Daoy (cell line): Measurements from ENCODE around the gene TMEM170B. TPM values are rescaled to one million over a fixed set of nuclear protein-coding genes. Genes with fewer than 3 reads are reported as not detected.

ENCODE experiments used
- DNase-seq: peaks from one replicate; pipeline ENCODE4 v3.0.0-alpha.2; 2015; ENCODE audit warnings: low read depth
- total RNA-seq: library from RNA; depleted of rRNA; stranded (reverse); fragments of >200 nt; shearing (Covaris generic); gene quantifications from 2 replicates; pipeline ENCODE4 v1.2.3, GENCODE V29; 2014; rRNA removed

The TMEM170B gene, protein sequence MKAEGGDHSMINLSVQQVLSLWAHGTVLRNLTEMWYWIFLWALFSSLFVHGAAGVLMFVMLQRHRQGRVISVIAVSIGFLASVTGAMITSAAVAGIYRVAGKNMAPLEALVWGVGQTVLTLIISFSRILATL
- total RNA-seq, result 5.2 and 5.8 TPM in 2 replicates

DNA sequence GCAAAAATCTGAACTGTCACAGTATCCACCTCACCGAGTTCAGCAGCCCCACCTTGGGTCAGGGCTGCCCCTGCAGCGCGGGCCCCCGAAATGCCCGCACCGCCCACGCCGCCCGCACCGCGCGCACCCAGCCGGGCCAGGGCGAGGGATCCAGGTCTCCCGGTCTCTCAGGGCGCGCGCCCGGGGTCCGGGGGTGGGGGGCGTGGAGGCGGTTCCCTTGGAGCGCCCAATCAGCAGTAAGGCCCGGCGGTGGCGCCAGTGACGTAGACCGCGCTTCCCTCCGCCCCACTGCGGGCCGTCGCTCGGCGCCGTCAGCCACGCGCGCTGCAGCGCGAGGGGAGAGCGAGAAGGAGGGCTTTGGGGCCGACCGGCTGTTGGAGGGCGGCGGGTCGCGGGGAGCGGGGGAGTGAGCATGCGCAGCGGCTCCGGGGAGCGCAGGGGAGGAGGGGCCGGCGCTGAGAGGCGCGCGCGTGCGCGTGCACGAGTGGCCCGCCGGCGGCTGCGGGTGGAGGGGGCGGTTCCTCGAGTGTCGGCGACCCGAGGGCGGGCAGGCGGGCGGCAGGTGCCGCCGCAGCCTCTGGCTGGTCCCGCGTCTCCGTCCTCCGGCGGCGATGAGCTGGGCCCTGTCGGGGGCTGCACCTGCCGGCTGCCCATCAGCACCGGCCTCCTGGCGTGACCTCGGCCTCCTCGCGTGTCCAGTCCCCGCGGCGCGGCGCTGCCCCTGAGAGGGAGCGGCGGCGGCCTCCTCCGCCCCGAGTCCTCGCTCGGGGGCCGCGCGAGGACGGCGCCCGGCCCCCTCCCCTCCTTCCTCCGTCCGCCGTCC is at the start of gene TMEM170B:
TMEM170B (plus strand) TSS at position 521 of the 823 bp plus-strand sequence. CDS start 529 bp downstream, outside the sequence.
- peak; percentile 99 for DNase-seq

DNA sequence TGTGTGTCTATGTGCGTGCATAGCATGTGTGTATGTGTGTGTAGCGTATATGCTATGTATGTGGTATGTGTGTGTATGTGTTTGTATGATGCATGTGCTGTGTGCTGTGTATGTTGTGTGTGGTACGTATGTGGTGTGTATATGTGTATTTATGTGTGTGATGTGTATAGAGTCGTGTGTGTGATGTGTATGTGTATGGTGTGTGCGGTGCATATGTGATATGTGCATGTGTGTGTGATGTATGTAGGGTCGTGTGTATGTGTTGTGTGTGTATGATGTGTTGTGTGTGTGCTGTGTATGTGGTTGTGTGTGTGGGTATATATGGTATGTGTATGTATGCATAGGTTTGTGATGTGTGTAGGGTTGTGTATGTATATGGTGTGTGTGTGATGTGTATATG is 46.6 kb upstream of the TMEM170B start:
- no peak for DNase-seq

DNA sequence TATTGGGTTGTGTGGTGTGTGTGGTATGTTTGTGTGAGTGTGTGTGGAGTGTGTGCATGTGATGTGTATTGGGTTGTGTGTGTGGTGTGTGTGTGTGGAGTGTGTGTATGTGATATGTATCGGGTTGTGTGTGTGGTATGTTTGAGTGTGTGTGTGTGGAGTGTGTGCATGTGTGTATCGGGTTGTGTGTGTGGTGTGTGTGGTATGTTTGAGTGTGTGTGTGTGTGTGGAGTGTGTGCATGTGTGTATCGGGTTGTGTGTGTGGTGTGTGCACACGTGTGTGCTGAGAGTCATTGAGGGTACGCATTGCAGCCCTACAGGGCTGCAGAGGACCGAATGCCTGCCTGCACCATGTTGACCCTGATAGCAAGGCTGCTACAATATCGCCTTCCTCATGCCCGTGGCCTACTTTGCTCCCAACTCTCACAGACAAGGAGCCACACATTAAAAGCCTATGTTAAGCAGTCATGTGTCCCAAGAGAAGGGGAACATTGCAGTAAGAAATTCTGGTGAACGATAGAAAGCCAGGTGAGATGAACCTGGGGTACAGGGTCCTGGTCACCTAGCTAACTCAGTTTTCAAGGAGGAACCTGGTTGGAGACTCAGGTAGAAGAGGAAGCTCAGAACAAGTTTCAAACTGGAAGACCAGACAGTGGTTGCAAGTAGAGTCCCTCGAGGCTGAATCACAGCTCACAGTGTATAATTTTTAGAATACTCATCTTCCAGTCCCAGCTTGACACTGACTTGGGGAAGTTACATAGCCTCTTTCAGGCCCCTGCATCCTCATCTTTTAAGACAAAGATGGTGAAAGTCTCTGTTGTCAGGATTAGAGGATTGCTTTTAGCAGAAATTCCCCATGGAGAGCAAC is 45.7 kb upstream of the TMEM170B start:
- no peak for DNase-seq

DNA sequence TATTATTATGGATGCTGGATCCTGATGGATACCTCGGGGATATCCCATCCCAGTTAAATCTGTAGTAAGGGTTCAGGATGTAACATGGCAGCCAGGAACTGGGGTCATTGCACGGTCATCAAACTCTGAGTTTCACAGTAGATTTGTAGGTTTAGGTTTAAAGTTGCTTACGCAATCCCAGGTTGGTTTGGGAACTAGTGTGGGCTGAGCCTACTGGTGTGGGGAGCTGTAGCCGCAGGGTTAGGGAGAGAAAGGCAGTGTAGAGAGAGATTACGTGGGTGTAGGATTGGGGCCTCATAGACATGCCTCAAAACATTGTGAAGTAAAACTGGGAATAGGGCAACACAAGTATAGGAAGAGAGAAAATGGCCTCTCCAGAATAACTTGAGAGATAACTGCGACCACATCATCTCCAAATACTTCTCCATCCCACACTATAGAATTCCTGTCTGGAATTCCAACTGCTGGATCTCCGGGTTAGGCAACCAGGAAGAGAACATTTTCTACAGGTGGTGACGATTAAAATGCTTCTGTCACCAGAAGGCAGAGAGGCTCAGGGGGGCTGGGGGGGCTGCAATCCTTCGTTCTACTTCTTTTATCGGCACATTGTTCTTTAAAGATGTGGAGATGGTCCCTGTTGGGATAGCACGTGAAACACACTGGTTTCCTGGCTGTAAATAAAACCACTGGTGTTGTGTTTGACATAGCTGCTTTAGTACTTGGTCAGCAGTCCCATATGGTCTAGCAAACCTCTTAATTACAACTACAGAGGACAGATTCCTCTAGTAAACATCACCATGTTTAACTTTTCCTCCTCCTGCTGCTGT is 44.9 kb upstream of the TMEM170B start:
- no peak for DNase-seq

DNA sequence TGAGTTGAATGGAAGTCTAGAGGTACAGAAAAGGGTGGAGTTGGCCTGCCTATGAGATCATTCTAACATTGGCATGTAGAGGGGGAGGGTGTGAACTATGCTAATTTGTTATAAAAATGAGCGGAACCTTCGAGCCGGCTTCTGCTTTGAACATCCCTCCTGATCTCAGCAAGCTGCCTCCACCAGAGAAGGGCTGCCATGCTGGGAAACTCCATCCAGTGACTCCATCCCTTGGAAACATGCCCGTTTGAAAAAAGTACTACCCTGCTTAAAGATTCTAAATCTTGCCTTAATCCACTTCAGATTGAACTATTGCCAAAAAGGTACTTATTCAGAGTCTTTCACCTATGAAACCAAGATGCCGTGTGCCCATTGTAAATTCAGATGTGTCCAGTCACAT is 43.6 kb upstream of the TMEM170B start:
- peak; percentile 64 for DNase-seq

DNA sequence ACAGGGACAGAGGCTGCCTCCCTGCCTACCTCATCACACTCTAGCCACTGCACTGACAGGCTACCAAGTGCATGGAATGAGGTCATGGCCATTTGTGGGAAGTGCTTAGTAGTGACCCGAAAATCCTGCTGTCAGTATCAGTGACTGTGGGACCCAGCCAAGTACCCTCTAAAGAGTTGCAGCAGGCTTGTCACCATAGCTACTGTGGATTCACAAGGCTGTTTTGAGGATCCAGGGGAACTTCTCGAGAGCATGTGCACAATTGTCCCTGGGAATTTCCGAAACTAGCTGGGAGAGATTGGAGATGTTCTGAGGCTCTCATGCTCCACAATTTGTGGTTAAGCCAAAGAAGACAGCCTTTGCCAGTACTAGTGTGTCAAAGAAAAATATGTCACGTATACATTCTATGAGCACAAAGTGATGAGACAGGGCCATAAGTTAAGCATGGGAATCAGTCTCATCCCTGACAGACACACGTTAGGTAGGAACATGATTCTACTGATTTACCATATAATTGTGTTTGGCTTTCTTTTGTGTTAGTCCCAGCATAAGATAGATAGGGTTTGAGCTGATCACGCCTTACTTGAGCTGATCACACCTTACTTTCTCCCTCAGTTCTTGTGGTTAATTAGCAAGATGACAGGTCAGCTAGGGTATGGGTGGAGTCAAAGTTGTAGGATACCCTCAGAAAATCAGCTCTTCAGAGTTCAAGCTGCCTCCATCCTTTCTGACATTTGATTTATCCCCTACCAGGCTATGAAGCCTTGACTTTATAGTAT is 42.6 kb upstream of the TMEM170B start:
- peak; percentile 64 for DNase-seq

DNA sequence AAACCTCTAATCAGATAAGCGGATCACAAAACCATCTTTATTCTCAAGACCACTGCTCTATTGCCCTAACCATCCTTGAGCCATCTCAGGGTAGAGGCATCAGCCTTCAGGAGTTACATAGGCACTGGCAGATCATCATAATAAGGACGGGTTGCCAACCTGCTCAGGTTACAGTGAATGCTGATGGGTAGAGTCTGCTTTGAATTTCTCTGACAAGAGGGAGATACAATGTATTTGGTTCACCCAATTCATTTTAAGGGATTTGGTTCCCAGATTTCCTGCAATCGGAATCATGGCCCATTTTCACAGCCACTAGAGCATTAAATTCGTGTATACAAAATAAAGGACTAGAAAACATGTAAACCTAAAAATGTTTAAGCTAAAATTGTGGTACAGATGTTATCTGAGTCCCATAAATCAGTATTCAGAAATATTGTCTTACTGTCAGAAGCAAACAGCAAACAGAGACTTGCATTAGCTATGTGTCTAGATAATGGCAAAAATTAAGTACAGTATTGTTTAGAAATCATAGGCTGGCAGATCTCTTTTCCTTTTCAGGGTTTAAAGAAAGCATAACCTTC is 41.9 kb upstream of the TMEM170B start:
- no peak for DNase-seq

DNA sequence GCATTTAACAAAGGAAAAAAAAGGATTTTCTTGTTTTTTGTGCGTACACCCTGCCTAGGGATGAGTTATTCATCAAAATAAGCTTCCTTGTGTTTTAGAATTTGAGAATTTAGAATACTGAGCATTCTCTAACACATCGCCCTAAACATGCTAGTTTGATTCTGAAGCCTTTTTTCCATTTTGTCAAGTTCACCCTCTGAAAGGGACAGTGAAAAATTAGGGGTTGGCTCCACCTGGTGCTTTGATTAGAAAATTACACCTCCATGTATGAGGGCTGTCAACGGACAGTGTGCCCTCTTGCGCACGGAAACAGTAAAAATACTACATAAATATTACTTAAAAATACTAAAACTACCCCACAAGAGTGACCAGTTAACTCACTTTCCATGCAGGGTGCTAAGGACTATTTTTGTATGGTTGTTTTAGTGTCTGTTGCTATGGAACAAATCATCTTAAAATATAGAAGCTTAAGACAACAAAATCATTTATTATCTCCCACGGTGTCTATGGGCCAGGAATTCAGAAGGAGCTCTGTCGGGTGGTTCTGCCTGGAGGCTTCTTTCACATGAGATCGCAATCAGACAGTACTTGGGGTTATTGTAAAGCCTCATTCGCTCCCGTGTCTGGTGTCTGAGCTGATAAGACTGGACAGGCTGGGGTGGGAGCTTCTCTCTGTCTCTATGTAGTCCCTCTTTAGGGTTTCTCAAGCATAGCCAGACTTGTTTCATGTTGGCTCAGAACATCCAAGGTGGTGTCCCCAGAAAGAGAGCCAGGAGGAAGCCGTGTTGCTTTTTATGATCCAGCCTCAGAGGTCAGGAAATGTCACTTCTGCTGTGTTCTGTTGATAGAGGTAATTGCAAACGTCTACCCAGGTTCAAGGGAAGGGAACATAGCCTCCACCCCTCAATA is 41.1 kb upstream of the TMEM170B start:
- DNase-seq, result peak; percentile 86

DNA sequence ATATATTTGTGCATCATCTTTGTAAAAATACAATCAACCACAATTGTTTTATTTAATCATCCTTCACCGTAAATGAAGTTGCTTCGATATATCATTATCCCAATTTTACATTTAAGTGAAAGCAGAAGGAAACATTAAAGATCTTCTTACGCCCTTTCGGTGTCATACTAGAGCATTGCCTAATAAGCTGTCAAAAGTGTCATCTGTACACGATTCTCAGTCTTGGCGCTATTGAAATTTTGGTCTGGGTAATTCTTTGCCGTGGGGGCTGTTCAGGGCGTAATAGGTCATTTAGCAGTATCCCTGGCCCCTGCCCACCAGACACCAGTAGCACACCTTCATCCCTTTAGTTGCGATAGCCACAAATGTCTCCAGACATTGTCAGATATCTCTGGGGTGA is 40.4 kb upstream of the TMEM170B start:
- no peak for DNase-seq

DNA sequence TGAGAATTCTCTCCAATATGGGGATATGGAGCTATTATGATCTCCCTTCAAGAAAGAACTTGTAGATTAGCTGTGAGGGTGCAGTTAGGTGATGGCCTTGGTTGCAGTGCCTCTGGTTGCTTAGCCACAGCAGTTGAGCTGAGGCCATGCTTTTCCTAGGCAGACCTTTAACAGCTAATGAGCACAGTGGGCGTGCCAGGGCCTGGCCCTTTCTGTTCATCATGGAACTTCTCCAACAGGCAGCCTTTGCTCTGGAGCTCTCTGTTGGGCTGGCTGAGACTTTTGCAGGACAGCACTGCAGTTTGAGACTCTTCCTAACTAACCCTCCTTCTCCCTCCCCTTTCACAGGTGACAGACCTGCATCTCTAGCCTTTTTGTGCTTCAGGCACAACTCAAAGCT is 39.7 kb upstream of the TMEM170B start:
- DNase-seq, result no peak

DNA sequence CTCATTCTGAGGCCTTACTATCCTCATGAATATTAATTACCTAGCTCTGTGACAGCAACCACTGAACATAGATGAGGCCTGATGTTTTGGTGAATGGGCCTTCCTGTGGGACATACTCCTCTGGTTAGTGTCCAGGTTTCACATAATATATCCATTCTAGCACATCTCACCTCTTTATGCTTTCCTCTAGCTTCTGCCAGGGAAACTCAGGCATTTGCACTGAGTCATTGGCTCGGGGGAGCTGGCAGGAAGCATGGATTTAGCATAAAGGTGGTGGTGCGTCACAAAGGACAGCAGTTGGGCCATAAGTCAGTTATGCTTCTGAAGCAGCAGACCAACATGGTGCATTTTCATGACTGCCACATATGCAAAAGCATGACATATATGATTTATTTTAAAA is 37.5 kb upstream of the TMEM170B start:
- DNase-seq, result peak; percentile 92

DNA sequence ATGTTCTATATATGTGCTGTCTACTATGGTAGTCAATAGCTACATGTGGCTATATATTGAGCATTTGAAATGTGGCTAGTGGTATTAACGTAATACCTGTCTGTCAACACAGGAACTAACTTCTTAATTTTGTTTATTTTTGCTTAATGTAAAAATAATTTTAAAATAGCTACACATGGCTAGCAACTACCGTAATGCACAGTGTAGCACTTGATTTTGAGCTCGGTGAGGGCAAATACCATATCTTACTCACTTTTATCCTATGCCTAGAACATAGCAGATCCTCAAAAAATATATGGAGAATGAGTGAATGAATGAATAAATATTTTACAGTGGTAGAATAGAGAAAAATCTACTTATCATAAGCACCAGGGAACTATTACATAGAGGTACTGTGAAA is 28.1 kb upstream of the TMEM170B start:
- no peak for DNase-seq

DNA sequence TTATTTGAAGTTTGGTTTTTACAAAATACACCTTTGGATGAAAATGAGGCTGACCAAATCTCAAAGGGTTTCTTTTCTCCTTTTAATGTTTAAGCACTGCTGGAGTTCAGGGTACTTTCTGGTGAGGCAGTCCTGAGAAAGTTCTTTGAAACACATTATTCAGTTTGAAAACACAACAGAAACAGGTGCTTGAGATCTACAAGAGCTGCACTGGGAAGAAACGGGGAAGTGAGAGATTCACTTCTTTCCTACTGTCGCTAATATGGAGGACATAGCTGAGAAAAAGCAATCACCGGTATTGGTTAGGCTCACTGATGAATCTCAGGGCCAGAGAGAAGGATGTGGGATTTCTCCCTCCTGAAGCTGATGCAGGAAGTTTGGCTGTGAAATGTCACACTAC is 22.9 kb upstream of the TMEM170B start:
- no peak for DNase-seq

DNA sequence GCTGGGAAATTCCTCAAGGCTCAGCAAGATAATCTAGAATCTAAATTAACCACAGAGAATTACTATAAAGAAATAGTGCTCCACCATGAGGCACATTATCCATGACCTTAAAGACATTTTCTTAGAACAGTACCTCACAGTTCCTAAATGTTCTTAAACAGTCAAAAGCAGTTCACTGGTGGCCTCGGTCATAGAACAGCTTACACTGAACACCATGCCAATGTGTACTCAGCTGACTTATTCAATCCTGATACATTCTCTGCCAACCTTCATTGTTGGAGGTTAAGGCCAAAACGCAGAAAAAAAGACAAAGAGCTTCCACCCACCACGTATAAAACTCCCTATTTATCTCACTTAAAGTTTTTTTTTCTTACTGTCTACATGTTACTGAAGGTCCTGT is 21.8 kb upstream of the TMEM170B start:
- DNase-seq, result no peak

DNA sequence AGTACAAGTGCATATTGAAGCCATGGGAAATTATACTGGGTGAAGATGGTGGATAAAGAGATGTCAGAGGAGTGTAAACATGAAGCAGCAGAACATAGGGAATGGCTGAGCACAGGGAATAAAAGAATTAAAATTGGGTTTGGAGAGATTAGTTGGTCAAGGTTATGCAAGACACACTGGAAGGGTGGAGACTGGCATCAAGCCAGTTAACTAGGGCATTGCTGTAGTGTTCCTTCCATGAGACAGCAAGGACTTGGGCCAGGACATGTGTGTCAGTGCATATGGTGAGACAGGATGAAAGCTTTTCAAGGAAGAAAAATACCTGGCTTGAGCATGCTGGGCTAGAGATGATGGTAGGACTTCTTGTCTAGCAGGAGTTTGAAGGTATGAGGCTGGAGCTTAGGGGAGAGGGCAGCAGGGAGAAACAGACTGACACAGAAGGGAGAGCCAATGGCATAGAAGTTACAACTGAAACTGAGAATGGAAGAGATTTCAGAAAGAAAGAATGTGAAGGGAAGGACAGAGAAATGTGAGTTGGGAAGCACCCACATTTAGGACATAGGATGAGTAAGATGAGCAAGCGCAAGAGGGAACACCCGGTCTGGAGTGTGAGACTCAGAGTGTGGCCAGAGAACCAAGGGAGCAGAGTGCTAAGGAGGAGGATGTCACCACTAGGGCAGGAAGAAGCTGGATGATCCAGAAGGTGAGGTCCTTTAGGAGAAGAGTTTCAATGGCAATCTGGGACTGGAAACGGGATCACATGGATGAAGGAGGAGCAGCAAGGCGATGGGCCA is 14.5 kb upstream of the TMEM170B start:
- no peak for DNase-seq

DNA sequence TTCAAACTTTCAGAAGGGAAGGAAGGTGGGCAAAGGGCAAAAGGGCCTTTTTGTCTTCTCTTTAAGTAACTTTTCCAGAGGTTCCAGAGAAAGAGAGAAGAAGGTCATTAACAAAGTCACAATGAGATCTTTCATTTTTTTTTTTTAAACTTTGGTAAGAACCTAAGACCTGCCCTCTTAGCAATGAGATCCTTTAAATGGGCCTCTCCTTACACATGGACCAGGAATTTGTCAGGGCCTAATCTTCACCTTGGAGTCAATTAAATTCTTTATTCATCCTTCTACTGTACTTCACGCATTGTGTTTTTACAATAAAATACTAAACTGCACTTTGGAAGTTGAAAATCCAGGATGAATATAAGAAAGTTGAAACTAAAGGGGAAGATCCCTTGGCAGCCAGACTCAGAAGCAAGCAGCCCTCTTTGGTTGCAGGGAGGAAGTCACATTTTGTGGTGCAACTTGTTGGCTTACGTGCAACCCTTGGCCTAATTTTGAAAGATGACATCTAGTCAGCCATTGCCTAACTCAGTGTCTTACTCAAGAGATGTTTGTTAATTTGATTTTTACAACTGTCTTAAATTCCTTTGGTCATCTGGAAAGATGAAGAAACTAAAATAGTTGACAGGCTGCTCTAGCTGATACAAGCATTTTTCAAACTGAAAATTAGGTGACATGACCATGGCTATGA is 11.9 kb upstream of the TMEM170B start:
- DNase-seq, result no peak

DNA sequence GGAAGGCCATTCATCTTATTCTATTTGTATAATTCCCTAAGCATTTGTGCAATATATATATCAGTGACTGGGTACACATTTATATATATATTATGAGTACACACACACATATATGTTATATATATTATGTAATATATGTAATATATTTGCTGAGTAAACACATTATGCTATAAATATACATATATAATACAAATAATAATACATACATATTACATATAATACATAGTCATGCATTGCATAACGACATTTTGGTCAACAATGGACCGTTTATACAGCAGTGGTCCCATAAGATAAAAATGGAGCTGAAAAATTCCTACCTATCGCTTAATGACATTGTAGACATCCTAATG is 11.4 kb upstream of the TMEM170B start:
- DNase-seq, result no peak

DNA sequence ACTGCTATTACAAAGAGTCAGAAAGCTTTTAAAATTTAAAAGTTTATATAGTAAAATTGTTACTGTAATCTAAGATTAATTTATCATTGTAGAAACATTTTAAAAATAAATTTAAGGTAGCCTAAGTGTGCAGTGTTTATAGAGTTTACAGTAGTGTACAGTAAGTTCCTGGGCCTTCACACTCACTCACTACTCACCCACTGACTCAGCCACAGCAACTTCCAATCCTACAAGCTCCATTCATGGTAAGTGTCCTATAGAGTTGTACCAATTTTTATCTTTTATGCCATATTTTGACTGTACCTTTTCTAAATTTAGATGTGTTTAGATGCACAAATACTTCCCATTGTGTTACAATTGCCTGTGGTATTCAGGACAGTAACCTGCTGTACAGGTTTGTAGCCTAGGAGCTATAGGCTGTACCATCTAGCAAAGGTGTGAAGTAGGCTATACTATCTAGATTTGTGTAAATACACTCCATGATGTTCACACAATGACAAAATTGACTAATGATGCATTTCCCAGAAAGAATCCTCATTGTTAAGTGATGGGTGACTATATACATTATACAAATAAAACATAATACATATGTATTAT is 10.2 kb upstream of the TMEM170B start:
- DNase-seq, result no peak
